ENCODE data around the gene CST6.
A peak's percentile ranks its signal among the peaks of the same experiment; 100 is the strongest.

Gene CST6

GRCh38 chr11:66011785-66012303 is at the start of gene CST6:
TSS of gene CST6 (plus strand) at chr11:66012008. CDS start at chr11:66012045, 37 bp downstream.
- no peak within 1 kb of the TSS for H3K4me3 Mint-ChIP-seq
- CTCF ChIA-PET = interaction anchor here (0.8 to 2.9 kb wide), 2 partner anchors 11 to 41 kb away, joined by 3 to 14 read pairs; partner anchors contain the start of gene SF3B2

GRCh38 chr11:65962141-65962564 is 49.7 kb upstream of the CST6 start:
- Mint-ChIP-seq H3K27ac (peak overlapping the region; percentile 98), H3K27me3 (no peaks in the 10 kb centered on the region), H3K4me3 (peak overlapping the region; percentile 98), H3K4me1 (peaks cover 52% of the 10 kb centered on the region), H3K9me3 (no peaks in the 10 kb centered on the region), H3K36me3 (peaks cover 41% of the 10 kb centered on the region)
- CTCF ChIA-PET = interaction anchor here (0.7 kb wide), 1 partner anchor 76 kb away, joined by 4 read pairs; no protein-coding TSS in a partner anchor
- DNase-seq = no peak

More at GRCh38 chr11:66011785-66012303, at the start of gene CST6:
- peaks cover 49% of the 10 kb centered on the region for H3K27me3 Mint-ChIP-seq
- DNase-seq = no peak
- peaks cover 2% of the 10 kb centered on the region for H3K4me1 Mint-ChIP-seq
- no peaks in the 10 kb centered on the region for H3K9me3 Mint-ChIP-seq
- no peak within 1 kb of the TSS for H3K27ac Mint-ChIP-seq
- no peaks in the 10 kb centered on the region for H3K36me3 Mint-ChIP-seq

DNA sequence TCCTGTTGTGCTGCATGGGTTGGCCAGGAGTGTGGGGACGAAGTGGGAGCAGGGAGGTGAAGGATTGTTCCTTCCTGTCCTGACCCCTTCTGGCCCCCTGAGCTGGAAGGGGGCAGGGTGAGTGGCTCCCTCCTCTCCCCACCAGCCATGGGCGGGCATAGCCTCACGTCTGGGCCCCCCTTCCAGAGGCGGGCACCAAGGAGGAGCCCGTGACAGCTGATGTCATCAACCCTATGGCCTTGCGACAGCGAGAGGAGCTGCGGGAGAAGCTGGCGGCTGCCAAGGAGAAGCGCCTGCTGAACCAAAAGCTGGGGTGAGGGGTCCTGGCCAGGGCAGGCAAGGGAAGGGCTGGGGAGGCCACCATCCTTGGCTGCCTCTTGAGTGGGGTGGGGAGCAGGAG is 46.9 kb upstream of the CST6 start:
- DNase-seq = no peak
- Mint-ChIP-seq H3K36me3 (peaks cover 57% of the 10 kb centered on the region), H3K4me1 (peaks cover 37% of the 10 kb centered on the region), H3K9me3 (no peaks in the 10 kb centered on the region), H3K27ac (no peak overlapping the region), H3K27me3 (no peaks in the 10 kb centered on the region), H3K4me3 (no peak overlapping the region)
- CTCF ChIA-PET = interaction anchor here (2.1 kb wide), 1 partner anchor 76 kb away, joined by 7 read pairs; the partner anchor contains the start of gene FIBP

DNA sequence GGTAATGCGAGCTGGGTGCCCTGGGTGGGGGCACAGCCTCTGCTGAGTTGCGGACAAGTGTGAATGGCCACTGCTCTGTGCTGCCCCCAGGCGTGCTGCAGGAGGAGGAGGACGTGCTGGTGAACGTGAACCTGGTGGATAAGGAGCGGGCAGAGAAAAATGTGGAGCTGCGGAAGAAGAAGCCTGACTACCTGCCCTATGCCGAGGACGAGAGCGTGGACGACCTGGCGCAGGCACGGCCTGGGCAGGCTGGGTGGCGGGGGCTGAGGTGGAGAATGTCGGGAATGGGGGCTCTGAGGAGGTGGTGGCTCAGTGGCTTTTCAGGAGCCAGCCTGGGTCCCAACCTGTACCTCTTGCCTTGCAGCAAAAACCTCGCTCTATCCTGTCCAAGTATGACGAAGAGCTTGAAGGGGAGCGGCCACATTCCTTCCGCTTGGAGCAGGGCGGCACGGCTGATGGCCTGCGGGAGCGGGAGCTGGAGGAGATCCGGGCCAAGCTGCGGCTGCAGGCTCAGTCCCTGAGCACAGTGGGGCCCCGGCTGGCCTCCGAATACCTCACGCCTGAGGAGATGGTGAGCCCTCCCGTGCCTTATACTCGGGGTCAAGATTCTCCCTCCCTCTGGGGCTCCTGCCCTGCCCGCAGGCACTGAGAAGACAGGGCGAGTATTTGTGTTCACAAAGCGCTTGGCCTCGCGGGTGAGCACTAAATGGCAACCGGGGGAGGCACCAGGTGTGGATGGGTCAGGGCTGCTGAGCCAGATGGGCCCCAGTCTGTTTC is 45.6 kb upstream of the CST6 start:
- no peak for DNase-seq
- Mint-ChIP-seq H3K27ac (peak overlapping the region; percentile 6), H3K9me3 (no peaks in the 10 kb centered on the region), H3K4me1 (peaks cover 31% of the 10 kb centered on the region), H3K27me3 (no peaks in the 10 kb centered on the region), H3K36me3 (peaks cover 63% of the 10 kb centered on the region), H3K4me3 (no peak overlapping the region)
- CTCF ChIA-PET = interaction anchor here (2.1 kb wide), 1 partner anchor 77 kb away, joined by 7 read pairs; the partner anchor contains the start of gene FIBP

DNA sequence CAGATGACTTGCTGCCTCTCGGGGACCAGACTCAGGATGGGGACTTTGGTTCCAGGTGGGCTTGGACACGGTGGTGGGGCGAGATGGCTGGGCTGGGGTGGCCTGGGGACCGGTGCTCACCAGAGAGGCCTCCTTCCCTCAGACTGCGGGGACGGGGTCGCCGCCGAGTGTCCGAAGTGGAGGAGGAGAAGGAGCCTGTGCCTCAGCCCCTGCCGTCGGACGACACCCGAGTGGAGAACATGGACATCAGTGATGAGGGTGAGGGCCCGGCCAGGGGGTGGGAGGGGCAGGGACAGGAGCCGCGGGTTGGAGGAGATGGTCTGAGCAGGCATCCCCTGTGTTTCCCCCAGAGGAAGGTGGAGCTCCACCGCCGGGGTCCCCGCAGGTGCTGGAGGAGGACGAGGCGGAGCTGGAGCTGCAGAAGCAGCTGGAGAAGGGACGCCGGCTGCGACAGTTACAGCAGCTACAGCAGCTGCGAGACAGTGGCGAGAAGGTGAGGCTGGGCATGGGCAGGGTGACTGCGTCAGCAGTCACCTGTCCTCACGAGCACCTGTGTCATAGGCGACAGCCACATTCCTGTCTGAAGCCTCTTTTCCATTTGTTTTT is 44.4 kb upstream of the CST6 start:
- Mint-ChIP-seq H3K27ac (no peak overlapping the region), H3K4me3 (no peak overlapping the region), H3K9me3 (no peaks in the 10 kb centered on the region), H3K4me1 (peaks cover 23% of the 10 kb centered on the region), H3K36me3 (peaks cover 64% of the 10 kb centered on the region), H3K27me3 (no peaks in the 10 kb centered on the region)
- DNase-seq = no peak
- CTCF ChIA-PET = no interaction called here

DNA sequence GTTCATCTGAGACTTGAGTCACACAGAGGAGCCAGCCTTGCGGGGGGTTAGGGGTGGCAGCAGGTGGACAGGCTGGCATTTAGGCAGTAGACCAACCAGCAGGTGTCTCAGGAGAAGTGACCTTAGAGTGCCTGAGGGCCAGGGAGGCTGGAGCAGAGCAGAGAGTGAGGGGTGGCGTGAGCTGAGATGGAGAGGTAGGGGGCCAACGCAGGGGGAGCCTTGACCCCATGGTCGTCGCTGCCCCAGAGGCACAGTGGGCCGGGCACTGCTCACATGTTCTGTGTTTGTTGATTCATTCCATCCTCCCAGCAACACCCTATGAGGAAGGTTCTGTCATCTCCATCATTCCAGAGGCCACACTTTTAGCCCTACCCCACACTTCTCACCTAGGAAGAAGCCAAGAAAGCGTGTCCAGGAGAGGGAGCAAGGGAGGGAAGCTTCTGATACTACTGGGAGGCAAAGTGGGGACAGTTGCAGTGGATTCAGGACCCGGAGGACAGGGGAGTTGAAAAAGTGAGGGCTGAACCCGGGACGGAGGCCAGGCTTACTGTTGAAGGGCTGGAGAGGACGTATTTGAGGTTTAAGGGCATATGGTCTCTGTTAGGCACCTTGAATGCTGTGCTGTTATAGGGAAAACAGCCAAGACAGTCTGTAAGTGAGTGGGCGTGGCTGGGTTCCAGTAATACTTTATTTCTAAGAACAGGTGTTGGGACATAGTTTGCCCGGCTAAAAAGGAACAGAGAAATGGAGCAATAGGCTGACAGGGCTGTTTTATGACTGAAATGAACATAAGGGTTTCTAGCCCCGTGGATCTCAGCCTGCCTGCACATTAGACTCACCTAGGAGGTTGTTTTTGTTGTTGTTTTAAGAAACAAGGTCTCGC is 43.0 kb upstream of the CST6 start:
- CTCF ChIA-PET = no interaction called here
- Mint-ChIP-seq H3K27me3 (no peaks in the 10 kb centered on the region), H3K4me3 (no peak overlapping the region), H3K9me3 (no peaks in the 10 kb centered on the region), H3K36me3 (peaks cover 64% of the 10 kb centered on the region), H3K27ac (no peak overlapping the region), H3K4me1 (peaks cover 13% of the 10 kb centered on the region)
- no peak for DNase-seq

GRCh38 chr11:65972116-65972515 is 39.7 kb upstream of the CST6 start:
- peaks cover 6% of the 10 kb centered on the region for H3K4me1 Mint-ChIP-seq
- no peaks in the 10 kb centered on the region for H3K27me3 Mint-ChIP-seq
- H3K27ac Mint-ChIP-seq = no peak overlapping the region
- DNase-seq = no peak
- H3K4me3 Mint-ChIP-seq = no peak overlapping the region
- peaks cover 52% of the 10 kb centered on the region for H3K36me3 Mint-ChIP-seq
- H3K9me3 Mint-ChIP-seq = no peaks in the 10 kb centered on the region
- CTCF ChIA-PET = interaction anchor here (1.7 kb wide), 1 partner anchor 74 kb away, joined by 3 read pairs; no protein-coding TSS in a partner anchor

DNA sequence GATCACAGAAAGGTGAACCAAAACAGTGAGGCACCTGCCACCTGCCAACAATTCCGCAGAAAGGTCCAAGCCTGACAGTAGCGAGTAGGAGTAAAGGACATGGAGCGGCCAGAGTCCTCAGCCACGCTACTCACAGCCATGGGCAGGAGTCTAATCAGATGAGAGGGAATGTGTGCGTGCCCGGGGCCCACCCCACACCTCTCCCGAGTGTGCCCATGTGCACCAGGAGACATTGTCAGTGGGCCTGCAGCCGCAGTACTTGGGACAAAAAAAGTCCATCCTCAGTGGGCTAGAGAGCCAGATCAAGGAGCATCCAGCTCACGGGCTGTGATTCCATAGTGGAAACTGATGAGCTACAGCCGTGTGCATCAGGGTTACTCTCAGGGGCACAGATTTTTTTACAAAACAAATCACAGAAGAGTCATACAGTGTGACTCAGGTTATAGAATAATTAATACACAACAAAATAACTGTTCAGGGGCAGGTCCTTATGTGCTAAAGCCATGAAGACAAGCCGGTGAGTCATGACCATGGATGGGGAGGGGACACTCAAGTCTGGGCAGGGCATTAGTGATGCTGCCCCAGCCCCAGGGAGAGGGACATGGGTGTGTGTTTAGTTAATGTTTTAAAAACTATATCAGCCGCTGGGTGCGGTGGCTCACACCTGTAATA is 38.2 kb upstream of the CST6 start:
- H3K36me3 Mint-ChIP-seq = peaks cover 51% of the 10 kb centered on the region
- no peak overlapping the region for H3K27ac Mint-ChIP-seq
- no peak for DNase-seq

GRCh38 chr11:65975771-65976170 is 36.0 kb upstream of the CST6 start:
- no peak for DNase-seq
- Mint-ChIP-seq H3K4me1 (peaks cover 3% of the 10 kb centered on the region), H3K27ac (no peak overlapping the region), H3K27me3 (no peaks in the 10 kb centered on the region), H3K36me3 (peaks cover 46% of the 10 kb centered on the region), H3K4me3 (no peak overlapping the region), H3K9me3 (no peaks in the 10 kb centered on the region)
- CTCF ChIA-PET = interaction anchor here (0.7 to 1.1 kb wide), 2 partner anchors 90 to 156 kb away, joined by 3 to 4 read pairs; no protein-coding TSS in a partner anchor

More for the DNA sequence above, 38.2 kb upstream of the CST6 start:
- Mint-ChIP-seq H3K9me3 (no peaks in the 10 kb centered on the region), H3K4me1 (peaks cover 6% of the 10 kb centered on the region), H3K27me3 (no peaks in the 10 kb centered on the region), H3K4me3 (no peak overlapping the region)
- CTCF ChIA-PET = no interaction called here

DNA sequence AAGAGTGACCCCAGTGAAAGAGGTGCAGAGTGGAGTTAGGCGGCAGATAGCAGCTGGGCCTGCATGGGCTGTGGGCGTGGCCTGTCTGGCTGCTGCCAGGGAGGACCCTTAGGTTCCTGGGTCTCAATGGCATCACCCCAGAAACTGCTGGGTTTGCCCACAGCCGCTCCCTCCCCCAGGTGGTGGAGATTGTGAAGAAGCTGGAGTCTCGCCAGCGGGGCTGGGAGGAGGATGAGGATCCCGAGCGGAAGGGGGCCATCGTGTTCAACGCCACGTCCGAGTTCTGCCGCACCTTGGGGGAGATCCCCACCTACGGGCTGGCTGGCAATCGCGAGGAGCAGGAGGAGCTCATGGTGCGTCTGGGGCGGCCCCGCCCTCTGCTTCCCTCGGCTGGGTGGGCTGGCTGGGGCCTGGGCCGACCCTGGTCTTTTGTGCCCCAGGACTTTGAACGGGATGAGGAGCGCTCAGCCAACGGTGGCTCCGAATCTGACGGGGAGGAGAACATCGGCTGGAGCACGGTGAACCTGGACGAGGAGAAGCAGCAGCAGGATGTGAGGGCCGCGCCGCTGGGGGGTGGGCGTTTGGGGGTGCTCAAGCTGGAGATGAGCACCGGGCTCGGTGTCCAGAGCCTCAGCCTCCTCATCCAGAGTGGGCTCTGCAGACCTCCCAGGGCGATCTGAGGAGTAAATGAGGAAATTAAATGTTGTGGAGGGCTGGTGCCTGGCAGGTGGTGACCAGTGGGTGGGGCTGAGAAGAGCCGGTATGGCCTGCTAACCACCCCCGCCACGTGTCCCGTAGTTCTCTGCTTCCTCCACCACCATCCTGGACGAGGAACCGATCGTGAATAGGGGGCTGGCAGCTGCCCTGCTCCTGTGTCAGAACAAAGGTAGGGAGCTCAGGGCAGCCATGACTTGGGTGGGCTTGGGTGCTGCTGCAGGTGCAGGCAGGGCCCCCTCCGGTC is 35.3 kb upstream of the CST6 start:
- Mint-ChIP-seq H3K9me3 (no peaks in the 10 kb centered on the region), H3K4me1 (peaks cover 3% of the 10 kb centered on the region), H3K27me3 (no peaks in the 10 kb centered on the region), H3K36me3 (peaks cover 46% of the 10 kb centered on the region), H3K4me3 (no peak overlapping the region), H3K27ac (no peak overlapping the region)
- DNase-seq = no peak
- CTCF ChIA-PET = interaction anchor here (0.7 to 1.8 kb wide), 3 partner anchors 91 to 157 kb away, joined by 3 to 6 read pairs (median 4); no protein-coding TSS in a partner anchor

GRCh38 chr11:65977621-65978390 is 34.0 kb upstream of the CST6 start:
- Mint-ChIP-seq H3K27ac (no peak overlapping the region), H3K4me3 (no peak overlapping the region), H3K27me3 (no peaks in the 10 kb centered on the region), H3K36me3 (peaks cover 38% of the 10 kb centered on the region), H3K9me3 (no peaks in the 10 kb centered on the region), H3K4me1 (peaks cover 3% of the 10 kb centered on the region)
- DNase-seq = no peak
- CTCF ChIA-PET = interaction anchor here (1.8 kb wide), 1 partner anchor 93 kb away, joined by 6 read pairs; no protein-coding TSS in a partner anchor

All from activated naive CD4-positive, alpha-beta T cell treated with anti-CD3 and anti-CD28 coated beads, Interleukin-2, amount 10 ng/mL, durations not matched to agents 7 days and 5 days (primary cell).